KOPT-K1 (cell line): ENCODE measurements around the gene C16orf89.

Experiments used
- H3K27ac ChIP-seq: fragments of 200-600 bp; sonication (generic); 2 replicates; pipeline ENCODE4 v1.5.1; 2016; ENCODE audit warnings: antibody characterized with exemption, mild to moderate bottlenecking, low read depth, low read length; ENCODE audit not compliant: poor library complexity, severe bottlenecking
- H3K36me3 ChIP-seq: fragments of 200-600 bp; sonication (generic); 2 replicates; pipeline ENCODE4 v1.5.1; 2017; ENCODE audit warnings: antibody characterized with exemption, mild to moderate bottlenecking, low read length, moderate library complexity; ENCODE audit not compliant: insufficient read depth
- H3K9me3 ChIP-seq: fragments of 200-600 bp; sonication (generic); 2 replicates; pipeline ENCODE4 v1.5.1; 2017; ENCODE audit warnings: antibody characterized with exemption, low read length, mild to moderate bottlenecking; ENCODE audit not compliant: insufficient read depth, poor library complexity, severe bottlenecking

The C16orf89 gene

DNA sequence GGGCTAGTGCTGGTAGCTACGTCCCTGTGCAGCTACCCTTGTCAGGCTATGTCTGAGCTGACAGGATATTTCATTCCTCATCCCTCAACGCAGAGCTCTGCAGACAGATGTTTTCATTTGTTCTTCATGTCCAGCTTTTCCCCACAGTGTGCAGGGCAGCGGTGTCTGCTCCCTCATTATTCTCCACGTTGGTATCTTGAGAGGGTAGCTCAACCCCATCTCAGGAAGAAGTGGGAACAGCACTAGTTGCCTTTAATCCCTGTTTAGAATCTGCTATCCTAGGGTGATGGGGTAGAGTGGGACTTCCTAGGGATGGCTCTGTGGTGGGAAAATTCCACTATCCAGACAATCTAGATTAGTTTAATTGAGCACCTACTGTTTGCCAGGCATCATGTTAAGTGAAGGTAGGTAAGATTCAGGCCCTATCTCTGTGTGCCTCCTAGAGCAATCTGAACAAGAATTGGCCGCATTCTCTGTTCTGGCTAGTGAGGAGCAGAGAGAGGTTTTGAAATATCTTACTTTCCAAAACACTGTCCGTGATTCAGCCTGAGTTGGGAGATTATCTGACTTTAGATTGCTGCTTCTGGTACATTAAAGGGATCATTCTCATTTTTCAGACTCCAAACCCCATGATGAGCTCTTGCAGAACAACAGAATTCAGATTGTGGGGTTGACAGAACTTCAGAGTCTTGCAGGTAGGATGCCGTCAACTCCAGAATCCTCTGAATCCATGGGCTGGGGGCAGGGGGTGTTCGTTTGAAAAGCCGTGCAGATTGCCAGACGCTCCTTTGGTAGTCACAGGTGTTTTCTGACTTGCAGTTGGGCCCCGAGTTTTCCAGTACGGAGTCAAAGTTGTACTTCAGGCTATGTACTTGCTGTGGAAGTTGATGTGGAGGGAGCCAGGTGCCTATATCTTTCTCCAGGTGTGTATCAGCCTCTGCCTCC is 6.8 kb upstream of the C16orf89 start:
- H3K36me3 ChIP-seq = peaks cover 36% of the 10 kb centered on the region
- H3K27ac ChIP-seq = peak overlapping the region; percentile 85
- H3K9me3 ChIP-seq = no peaks in the 10 kb centered on the region

DNA sequence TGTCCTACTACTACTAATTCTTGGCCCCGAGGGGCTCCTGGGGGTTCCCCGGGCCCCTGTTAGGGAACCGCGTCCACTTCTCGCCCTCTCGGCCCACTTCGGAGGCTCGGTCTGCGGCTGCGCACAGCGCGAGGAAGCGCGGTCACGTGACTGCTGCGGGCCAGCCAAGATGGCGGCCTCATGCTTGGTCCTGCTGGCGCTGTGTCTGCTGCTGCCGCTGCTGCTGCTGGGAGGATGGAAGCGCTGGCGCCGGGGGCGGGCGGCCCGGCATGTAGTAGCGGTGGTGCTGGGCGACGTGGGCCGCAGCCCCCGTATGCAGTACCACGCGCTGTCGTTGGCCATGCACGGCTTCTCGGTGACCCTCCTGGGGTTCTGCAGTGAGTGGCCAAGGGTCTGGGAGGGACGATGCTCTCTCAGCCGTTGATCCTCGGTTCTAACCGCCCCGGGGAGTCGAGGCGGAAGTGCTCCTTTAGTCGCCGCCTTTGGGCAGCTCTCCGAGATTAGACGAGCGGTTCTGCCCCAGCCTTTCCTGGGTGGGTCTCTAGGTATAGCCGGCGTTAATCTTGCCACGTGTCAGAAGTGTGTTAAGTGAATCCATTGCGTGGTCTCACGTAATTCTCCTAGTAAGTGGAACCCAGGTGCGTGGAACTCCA is 6.1 kb upstream of the C16orf89 start, which contains the start of gene ALG1:
Gene ALG1, plus strand, starts transcription at position 163 of the 653 bp plus-strand sequence. Its CDS starts 7 bp downstream, at position 170.
- no peaks in the 10 kb centered on the region for H3K9me3 ChIP-seq
- H3K27ac ChIP-seq = peak within 1 kb of the TSS; percentile 85
- H3K36me3 ChIP-seq = peaks cover 30% of the 10 kb centered on the region

DNA sequence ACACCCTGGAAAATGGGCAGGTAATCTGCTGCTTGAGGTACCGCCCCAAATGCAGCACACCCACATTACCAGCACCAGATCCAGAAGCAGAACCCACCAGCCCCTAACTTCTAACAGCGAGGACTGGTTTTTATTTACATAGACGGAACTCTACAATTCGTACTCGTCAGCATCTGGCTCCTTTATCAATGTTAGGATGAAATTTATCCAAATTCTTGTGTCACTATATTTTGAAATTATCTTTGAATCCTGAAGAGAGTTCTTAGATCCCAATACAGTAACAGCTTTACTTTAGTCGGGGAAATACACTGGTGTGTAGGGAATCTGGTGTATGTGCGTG is 5.6 kb upstream of the C16orf89 start:
- Histone ChIP-seq H3K36me3 (peaks cover 26% of the 10 kb centered on the region), H3K27ac (peak overlapping the region; percentile 85), H3K9me3 (no peaks in the 10 kb centered on the region)

DNA sequence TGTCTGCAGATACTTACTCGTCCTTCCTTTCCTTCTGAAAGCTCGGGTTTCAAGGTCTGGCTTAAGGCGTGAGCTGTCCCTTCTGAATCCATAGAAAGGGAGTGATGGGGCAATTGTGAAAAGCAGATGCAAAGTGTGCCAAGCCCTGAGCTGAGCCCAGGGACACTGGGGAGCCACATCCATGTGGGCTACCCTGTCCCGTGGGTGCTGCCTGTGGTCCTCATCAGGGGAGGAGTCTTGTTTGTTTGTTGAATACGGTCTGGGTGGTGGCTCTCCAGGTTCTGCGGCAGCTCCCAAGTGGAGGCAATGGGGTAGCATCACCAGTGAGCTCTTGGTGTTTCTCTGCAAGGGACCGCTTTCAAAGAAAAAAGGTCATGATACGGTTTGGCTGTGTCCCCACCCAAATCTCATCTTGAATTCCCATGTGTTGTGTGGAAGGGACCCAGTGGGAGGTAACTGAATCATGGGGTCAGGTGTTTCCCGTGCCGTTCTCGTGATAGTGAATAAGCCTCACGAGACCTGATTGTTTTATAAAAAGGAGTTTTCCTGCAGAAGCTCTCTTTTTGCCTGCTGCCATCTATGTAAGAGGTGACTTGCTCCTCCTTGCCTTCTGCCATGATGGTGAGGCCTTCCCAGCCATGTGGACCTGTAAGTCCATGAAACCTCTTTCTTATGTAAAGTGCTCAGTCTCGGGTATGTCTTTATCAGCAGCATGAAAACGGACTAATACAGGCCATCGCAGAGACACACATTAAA is 4.9 kb upstream of the C16orf89 start:
- peaks cover 19% of the 10 kb centered on the region for H3K36me3 ChIP-seq
- peak overlapping the region; percentile 85 for H3K27ac ChIP-seq
- no peaks in the 10 kb centered on the region for H3K9me3 ChIP-seq

DNA sequence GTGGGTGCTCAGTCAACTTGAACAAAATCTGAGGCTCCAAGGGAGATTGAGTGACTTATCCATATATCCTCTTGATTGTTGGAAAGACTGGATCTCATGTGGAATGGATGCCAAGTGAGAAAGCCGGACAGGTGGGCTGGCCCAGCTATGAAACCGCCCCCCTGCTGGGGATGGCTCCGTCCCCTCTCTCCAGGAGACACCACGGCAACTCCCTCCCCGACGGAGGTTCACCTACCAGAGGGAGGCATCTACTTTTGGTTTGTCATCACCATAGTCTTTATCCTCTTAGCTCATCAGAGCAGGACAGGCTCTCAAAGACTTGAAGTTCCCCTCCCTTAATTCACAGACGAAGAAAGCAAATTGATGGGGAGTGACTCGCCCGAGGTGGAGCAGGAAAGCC is 4.1 kb upstream of the C16orf89 start:
- no peaks in the 10 kb centered on the region for H3K9me3 ChIP-seq
- H3K36me3 ChIP-seq = peaks cover 12% of the 10 kb centered on the region
- H3K27ac ChIP-seq = no peak overlapping the region

DNA sequence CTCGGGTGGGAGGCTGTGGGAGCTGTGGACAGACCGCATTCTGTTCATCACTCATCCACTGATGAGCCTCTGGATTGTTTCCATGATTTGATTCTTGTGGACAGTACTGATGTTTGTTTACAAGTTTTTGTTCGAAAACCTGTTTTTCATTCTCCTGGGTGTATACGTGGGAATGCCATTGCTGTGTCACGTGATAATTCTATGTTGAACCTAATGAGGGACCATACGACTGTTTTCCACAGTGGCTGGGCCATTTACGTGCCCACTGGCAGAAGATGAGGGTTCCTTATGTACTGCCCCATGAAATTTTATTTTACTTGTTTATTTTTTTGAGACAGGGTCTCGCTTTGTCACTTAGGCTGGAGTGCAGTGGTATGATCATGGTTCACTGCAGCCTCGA is 3.3 kb upstream of the C16orf89 start:
- H3K27ac ChIP-seq = no peak overlapping the region
- peaks cover 3% of the 10 kb centered on the region; the same call in 1 of the 2 replicates for H3K36me3 ChIP-seq
- H3K9me3 ChIP-seq = no peaks in the 10 kb centered on the region

DNA sequence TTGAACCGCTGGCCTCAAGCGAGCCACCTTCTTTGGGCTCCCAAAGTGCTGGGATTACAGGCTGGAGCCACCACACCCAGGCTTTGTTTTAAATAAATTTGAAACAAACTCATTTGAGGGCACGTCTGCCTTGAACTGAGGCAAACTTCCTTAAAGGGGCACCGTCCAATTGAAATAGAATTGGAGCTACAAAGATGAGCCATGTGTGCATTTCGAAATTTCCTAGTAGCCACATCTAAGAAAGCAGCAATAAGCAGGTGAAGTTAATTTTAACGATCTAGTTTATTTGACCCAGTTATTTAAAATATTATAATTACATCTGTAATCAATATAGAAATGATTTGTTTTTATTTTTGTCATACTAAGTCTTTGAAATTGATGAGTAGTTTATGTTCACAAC is 755 bp upstream of the C16orf89 start:
- H3K36me3 ChIP-seq = no peaks in the 10 kb centered on the region
- no peaks in the 10 kb centered on the region for H3K9me3 ChIP-seq
- H3K27ac ChIP-seq = no peak overlapping the region

DNA sequence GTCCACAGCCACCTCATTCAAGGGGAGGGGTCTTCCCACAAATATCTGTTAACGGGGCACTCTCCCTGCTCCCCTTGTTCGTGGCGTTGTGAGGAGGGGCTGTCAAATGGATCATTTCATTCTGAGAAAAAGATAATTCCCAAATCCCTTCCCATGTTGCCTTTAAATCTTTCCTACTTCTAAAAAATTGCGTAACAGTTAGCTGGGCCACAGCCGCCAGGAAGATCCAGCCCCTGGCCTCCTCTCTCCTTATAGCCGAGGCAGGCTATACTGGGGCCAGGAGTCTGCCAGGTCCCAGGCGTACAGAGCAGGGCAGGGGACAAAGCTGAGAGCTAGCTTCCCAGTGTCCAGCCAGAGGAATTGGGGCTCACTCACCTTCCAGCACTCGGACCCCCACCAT is 430 bp downstream of the C16orf89 start:
- Histone ChIP-seq H3K36me3 (no peaks in the 10 kb centered on the region), H3K27ac (no peak overlapping the region), H3K9me3 (no peaks in the 10 kb centered on the region)

DNA sequence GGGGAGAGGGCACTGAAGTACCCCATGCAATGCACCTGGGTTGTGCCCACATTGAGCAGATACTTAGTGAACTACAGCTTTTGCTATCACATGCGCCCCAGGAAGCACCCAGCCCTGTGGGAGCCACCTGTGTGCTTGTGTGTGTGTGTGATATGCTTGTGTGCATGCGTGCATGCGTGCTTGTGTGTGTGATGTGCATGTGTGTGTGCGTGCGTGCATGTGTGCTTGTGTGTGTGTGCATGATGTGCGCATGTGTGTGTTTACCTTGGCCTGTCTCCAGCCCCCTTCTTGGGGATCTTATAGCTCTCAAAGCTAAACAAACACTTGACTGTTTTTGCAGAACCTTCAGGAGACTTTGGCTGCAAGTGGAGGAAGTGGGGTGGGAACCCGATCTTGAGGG is 841 bp downstream of the C16orf89 start:
- no peaks in the 10 kb centered on the region for H3K9me3 ChIP-seq
- no peaks in the 10 kb centered on the region for H3K36me3 ChIP-seq
- no peak overlapping the region for H3K27ac ChIP-seq

DNA sequence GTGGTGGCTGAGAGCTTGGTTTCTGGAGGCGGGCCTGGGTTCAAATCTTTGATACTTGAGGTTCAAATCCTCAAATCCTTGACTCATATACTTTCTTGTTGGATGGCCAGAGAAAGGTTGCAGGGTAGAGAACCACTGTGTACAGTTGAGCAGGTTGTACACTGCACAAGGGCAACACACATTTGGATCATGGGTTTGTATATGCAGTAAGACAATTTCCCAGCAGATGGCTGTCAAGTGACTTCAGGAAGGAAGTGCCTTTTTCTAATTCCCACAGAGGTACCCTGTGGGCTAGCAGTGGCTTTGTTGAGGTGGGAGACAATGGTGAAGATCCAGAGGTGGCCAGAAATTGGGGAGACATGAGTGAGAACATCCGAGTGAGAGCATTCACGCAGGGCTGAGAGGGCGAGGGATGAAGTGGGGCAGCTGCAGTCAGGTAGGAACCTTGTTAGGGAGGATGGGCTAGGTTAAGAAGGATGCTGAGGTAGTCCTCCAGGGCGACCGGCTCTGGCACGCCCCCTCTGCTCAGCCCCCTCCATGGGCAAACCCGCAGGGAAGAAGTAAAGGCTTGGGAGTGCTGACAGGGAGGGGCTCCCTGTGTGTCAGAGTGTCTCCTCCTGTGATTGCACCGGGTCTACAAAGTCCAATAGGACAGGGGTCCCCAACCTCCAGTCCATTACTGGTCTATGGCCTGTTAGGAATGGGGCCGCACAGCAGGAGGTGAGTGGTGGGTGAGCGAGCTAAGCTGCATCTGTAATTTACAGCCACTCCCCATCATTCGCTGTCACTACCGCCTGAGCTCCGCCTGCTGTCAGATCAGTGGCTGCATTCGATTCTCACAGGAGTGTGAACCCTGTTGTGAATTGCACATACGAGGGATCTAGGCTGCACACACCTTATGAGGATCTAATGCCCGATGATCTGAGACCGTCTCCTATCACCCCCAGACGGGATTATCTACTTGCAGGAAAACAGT is 2.7 kb downstream of the C16orf89 start:
- Histone ChIP-seq H3K36me3 (no peaks in the 10 kb centered on the region), H3K27ac (no peak overlapping the region), H3K9me3 (no peaks in the 10 kb centered on the region)

DNA sequence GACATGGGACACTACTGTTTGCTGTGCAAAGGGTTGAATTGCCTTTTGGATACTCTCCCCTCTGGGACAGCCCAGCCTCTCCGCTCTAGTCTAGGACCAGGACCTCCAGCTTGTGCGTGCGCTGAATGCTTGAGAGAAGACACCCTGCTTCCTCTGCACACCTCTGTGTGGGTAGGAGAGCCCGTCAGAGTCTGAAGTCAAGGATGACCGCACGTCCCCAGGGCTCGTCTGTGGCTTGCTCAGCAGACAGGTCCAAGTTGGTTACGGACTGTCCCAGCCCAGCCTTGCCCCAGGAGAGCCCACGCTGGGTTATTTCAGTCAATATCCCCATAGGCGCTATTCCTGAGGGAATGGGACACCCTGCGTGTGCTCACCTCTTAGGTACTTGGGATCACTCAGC is 3.7 kb downstream of the C16orf89 start:
- Histone ChIP-seq H3K36me3 (no peaks in the 10 kb centered on the region), H3K27ac (no peak overlapping the region), H3K9me3 (no peaks in the 10 kb centered on the region)

DNA sequence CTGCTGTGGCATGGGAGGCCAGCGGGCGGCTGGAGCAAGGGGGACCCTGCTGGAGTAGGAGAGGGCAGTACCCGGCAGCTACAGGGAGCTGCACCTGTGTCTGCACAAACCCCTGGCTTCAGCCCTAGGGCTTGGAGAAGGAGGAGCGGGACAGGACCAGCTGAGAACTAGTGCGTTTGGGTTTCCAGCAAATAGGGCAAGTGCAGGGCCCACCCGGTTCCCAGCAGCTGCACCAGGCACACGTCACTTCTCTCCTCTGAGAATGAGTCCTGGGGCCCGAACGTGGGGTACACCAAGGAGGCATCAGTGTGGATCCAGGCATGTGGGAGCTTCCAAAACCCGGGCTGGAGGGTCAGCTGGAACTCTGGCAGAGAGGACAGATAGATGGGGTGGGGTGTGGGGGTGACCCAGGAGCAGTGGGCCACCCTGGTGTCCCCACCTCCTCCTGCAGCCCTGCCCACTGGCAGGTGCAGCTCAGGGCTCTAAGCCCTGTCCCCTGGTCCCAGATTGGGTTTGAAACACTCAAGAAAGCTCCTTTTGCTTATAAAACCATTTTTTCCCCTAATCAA is 5.6 kb downstream of the C16orf89 start:
- Histone ChIP-seq H3K36me3 (no peaks in the 10 kb centered on the region), H3K9me3 (no peaks in the 10 kb centered on the region), H3K27ac (no peak overlapping the region)

DNA sequence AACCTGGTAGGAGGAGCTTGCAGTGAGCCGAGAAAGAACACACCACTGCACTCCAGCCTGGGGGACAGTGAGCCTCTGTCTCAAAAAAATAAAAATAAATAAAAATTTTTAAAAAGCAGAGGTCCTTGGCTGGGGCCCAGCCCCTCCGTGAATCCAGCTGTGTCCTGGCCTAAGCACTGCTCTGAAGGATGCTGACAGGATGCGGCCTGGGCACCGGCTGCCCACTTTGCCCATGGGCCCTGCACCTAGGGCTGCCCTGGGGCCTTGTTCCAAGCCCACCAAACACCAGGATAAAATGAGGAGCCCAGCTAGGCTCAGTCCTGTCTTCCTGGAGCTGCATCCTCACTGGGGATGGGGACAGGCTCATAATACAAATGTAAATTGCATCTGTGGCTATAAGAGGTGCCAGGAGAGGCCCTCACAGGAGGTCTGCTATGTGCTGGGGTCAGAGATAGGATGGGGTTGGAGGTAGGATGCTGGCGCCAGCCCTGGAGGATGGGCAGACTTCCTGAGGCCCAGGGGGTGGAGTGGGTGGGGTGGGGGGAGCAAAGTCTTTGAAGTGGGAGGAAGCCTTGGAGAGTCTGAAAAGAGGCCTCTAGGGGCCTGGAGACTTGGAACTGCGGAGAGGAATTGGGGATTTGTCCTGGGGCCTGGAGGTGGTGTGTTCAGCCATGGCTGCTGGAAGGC is 6.2 kb downstream of the C16orf89 start:
- Histone ChIP-seq H3K27ac (no peak overlapping the region), H3K36me3 (no peaks in the 10 kb centered on the region)

More for the DNA sequence above, 6.2 kb downstream of the C16orf89 start:
- H3K9me3 ChIP-seq = no peaks in the 10 kb centered on the region
